ENCODE measurements around the gene MYMK.

Gene MYMK

GRCh38 chr9:133535306-133535877, 10.6 kb upstream of the MYMK start:
- DNase-seq (ENCODE audit: low spot score), result no peak

- DNase-seq (ENCODE audit: low spot score), result peak; percentile 69
Measured at GRCh38 chr9:133534346-133535291, 9.9 kb upstream of the MYMK start, which contains the start of gene ADAMTSL2. ADAMTSL2 (plus strand) TSS chr9:133534704; CDS start chr9:133536713, 2,009 bp downstream.

DNA sequence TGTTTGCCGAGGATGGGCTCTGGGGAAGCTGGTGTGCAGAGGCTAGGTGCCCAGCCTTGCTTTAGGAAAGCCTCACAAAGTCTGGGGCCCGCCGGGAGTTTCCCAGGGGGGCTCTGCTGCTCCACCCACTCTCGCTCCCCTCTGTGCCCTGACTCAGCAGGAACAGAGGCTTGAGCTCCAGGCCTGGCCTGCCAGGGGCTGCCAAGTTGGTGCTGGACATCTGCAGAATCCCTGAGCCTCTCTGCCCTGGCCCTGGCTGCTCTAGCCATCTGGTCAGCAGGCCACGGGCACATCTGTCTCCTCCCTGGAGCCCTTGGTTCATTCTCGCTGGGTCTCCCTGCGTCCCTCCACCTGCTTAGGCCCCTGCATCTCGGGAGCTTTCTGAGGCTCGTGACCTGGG, 9.1 kb upstream of the MYMK start:
- peak; percentile 44 for DNase-seq (ENCODE audit: low spot score)

GRCh38 chr9:133532937-133533668, 8.3 kb upstream of the MYMK start:
- peak; percentile 80 for DNase-seq (ENCODE audit: low spot score)

DNA sequence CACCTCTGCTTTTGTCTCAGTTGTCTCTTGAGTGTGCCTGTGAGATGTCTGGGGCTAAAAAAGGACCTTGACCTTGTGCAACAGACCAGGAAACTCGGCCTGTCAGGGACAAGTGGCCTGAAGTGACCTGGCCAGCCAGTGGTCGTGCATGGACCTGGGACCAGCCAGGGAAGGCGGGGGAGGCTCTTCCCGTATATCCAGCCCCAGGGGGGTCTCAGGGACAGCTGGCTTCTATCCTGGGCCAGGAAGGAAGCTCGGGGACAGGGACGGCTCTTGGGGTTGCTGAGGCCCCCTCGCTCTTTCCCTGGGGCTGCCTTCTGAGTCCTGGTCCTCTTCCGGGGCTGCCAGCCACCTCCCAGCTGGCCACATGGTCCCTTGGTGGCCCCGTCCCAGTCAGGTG, 6.5 kb upstream of the MYMK start:
- no peak for DNase-seq (ENCODE audit: low spot score)

- DNase-seq (ENCODE audit: low spot score), result no peak
Measured at GRCh38 chr9:133529874-133530273, 5.1 kb upstream of the MYMK start.

GRCh38 chr9:133529457-133529856, 4.7 kb upstream of the MYMK start:
- no peak for DNase-seq (ENCODE audit: low spot score)

GRCh38 chr9:133528876-133529241, 4.1 kb upstream of the MYMK start:
- DNase-seq (ENCODE audit: low spot score), result no peak

DNA sequence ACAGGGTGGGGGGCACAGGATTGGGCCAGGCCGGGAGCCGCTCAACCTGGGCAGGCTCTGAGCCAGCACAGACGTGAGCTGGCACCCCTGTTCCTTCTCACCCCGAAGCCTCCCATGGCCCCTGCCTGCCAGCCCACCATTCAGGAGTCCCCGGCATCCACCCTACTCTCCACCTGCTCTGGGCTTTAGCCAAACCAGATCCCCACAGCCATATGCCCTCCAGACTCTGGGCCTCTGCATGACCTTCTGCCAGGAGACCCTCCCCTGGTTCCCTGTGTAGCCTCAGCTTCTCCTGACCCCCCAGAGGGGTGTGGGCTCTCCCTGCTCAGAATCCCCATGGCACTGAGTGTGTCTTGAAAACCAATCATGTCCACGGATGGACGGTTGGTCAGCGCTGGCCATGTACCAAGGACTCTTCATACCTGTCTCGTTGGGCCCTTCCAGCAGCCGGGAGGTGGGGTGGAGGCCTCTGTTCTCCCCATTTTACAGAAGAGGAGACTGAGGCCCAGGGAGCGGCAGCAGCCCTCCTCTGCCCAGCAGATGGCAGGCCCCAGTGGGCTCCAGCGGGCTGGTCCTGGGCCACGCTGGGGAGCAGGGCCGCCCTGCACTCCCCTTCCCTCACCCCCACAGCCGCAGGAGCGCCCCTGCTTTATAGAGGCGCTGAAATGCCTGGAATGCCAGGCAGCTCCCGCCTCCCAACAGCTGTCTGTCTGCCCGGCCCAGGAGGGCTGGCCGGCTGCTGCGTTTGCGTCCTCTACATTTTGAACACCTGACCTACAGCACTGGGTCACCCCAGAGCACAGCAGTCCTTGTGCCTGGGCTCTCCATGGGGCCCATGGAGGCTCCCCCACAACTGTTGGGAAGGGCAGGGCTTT, 3.5 kb upstream of the MYMK start:
- no peak for DNase-seq (ENCODE audit: low spot score)

DNA sequence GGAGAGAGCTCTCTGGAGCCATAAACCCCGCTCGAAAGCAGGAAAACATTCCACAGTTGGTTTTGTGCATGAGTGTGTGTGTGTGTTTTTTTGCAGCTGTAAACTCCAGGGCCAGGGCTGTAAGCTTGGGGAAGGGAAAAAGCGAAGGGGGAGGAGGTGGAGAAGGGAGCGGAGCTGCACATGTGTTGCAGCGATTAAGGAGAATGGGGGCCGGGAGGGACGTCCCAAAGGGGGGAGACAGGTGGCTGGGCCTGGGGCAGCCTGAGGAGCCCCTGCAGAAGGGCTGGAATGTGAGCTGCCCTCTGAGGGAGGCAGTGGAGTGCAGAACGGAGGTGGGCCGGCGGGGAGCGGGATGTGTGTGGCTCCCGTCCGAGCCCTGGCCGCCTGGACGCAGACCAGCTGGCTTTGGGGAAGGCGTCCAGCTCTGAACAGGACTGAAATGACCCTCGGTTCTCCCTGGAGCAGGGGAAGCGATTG, 2.7 kb upstream of the MYMK start:
- no peak for DNase-seq (ENCODE audit: low spot score)

DNA sequence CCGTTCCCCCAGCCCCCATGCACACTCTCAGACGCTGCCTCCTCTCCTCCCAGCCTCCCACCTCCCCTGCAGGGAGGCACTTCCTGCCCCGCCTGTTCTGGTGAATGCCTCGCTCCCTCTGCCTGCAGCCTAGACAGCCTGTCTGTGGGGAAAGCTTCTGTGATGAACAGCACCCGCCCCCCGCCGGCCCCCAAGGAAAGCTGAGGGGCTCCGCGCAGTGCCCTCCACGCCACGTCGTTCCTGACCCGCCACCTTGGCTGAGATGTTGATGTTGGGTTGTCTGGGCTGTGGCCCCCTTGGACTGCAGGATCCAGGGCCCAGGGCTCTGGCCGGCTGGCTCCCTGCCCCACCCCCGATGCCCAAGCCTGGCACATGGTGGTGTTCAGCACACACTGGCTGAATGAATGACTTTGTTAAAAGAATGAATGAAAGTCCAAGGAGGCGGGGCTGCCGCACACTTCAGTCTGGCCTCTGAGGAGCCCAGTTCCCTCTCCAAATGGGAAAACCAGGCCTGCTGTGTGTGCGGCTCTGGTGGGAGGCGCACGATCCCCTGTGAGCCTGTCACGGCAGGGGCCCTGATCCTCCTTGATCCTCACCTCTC, 2.1 kb upstream of the MYMK start:
- no peak for DNase-seq (ENCODE audit: low spot score)

GRCh38 chr9:133525677-133526076, 918 bp upstream of the MYMK start:
- no peak for DNase-seq (ENCODE audit: low spot score)

GRCh38 chr9:133524146-133524545, 613 bp downstream of the MYMK start:
- DNase-seq (ENCODE audit: low spot score), result no peak

DNA sequence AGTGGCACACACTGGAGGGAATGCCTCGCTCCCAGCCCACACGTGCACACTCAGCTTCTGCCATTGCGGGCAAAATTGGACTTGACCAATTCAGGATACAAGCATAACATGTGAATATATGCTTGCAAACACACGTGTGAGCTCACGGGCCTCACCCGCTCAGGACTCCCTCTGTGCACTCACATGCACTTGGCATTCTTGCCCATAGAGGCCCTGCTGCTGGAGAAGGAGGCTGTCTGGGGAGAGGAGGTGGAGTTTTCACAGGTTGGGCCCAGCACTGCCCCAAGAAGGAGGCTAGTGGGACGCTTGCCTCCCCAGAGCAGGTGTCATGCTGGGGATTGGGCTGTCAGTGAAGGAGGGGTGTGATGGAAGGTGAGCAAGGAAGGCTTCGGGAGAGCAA, 1.7 kb downstream of the MYMK start:
- DNase-seq (ENCODE audit: low spot score), result no peak

GRCh38 chr9:133522073-133522910, 2.5 kb downstream of the MYMK start:
- no peak for DNase-seq (ENCODE audit: low spot score)

DNA sequence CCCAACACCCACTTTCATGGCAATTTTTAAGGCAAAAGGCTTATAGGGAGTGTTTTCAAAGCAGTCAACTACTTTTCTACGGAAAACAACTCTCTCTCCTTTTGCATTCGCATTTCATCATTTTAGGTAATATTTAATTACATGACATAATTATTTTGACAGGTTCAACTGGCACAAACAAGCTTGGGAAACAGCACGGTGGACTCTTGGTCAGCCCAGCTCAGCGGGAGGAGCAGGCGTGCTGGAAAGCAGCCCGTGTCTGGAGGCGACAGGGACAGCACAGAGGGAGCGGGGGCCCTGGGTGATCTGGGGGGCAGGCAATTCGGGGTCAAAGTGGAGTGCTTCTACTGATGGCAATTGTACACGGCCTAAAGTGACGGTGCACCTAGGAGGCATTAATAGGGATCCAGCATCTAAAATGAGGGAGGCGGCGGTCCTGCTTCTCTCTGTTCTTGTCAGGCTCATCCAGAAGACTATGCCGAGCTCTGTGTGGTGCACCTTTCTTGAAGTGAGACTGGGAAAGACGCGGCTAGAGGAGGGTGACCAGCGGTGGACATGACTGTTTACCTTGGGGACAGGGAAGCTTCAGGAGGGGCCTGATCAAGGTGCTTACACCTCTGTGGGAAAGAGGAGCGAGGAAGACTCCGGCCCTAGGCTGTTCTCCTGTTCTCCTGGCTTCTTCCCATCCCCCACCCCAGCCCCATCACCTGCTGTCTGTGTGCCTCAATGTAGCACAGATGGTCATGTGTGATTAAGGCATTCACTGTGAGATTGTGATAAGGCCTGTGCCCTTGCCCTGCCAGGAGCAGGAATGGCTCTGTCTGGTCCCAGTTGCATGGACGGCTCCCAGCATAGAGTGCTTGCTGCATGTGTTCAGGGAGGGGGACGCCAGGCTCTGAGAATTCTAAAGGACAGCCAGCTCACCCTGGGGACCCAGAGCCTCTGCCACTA, 3.4 kb downstream of the MYMK start:
- DNase-seq (ENCODE audit: low spot score), result peak; percentile 52

DNA sequence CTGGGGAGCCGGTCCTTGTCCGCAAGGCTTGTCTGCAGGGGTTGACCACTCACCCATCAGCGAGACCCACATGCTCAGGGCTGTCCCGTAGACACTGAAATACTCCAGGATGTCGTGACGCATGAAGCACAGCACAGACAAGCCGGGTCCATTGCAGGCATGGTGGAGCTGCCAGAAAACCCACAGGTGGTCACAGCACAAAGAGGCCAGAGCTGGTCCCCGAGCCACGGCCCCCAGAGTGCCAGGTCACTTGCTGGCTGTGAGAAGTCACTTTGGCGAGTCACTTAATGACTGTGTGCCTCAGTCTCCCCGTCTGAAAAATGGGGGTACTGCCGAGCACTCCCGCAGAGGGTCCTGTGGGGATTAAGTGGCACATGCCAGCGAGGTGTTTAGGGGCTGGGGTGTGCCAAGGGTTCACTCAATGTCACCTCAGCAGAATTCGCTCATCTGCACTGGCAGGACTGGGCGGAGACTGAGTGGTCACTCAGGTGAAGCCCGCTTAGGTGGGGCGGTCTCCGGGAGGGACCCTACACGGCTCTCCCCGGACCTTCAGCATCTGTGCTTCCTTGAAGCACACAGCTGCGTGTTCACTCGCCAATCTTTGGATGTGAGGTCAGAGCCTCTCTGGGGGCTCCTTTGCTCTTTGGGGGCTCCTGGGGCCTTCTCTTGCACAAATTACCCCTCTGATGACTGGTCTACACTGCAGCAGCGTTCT, 4.5 kb downstream of the MYMK start:
- DNase-seq (ENCODE audit: low spot score), result no peak

DNA sequence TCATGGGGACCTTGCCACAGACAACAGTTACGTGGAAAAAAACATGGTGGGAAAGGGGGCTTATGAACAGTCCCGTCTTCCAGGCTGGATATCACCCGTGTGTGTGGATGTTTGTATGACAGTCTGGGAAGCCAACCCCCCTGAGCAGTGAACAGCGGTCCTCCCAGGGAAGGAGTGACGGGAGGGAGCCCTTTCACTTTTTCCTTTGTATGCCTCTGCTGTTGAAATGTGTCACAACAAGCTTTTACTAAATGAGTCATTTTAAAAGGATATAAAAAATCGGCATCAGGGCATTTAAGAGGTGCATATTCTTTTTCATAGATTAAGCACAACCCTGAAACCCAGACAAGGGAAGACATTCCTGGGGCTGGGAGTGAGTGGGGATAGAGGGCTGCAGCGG, 5.1 kb downstream of the MYMK start:
- no peak for DNase-seq (ENCODE audit: low spot score)
